HepG2 (cell line): Measurements from ENCODE around the gene PHF5A. TPM values are rescaled to one million over a fixed set of nuclear protein-coding genes. Genes with fewer than 3 reads are reported as not detected.
A peak's percentile ranks its signal among the peaks of the same experiment; 100 is the strongest.

Experiments
- CREB1 ChIP-seq, 2 experiments: fragments of 450-650 bp in 1 of 2; IDR thresholded peaks; 2 replicates each; pipeline ENCODE4 v1.6.1; 2016 to 2017; ENCODE audit warnings: control low read depth in 1 of 2, mild to moderate bottlenecking in 1 of 2, missing compliant biosample characterization in 1 of 2, missing genetic modification characterization in 1 of 2
- FOXC1 ChIP-seq: sonication (generic); formaldehyde crosslinking; IDR thresholded peaks from 2 replicates; pipeline ENCODE4 v1.8.0; 2022; ENCODE audit warnings: mild to moderate bottlenecking, missing genetic modification reagents, borderline replicate concordance
- GATAD2A ChIP-seq: IDR thresholded peaks from 2 replicates; pipeline ENCODE4 v1.6.1; 2016
- GTF2F1 ChIP-seq: fragments of 150-350 bp; IDR thresholded peaks from 2 replicates; pipeline ENCODE4 v1.6.1; 2014; ENCODE audit warnings: low read length
- HOXA3 ChIP-seq: sonication (generic); formaldehyde crosslinking; IDR thresholded peaks from 2 replicates; pipeline ENCODE4 v1.5.0; 2020; ENCODE audit warnings: missing genetic modification reagents
- ISL2 ChIP-seq: sonication (generic); formaldehyde crosslinking; IDR thresholded peaks from 2 replicates; pipeline ENCODE4 v1.5.0; 2020; ENCODE audit warnings: missing genetic modification reagents
- KLF6 ChIP-seq: IDR thresholded peaks from 2 replicates; pipeline ENCODE4 v1.8.0; 2016; ENCODE audit warnings: missing biosample characterization, missing genetic modification reagents
- KMT2B ChIP-seq: IDR thresholded peaks from 2 replicates; pipeline ENCODE4 v1.6.1; 2016; ENCODE audit warnings: missing genetic modification reagents, missing compliant biosample characterization
- NCOA1 ChIP-seq: sonication (generic); formaldehyde crosslinking; IDR thresholded peaks from 2 replicates; pipeline ENCODE4 v1.9.0; 2021; ENCODE audit warnings: missing genetic modification reagents
- NR2F2 ChIP-seq: IDR thresholded peaks from 2 replicates; pipeline ENCODE4 v1.6.1; 2012; ENCODE audit warnings: low read depth, inconsistent platforms, borderline replicate concordance
- NRL ChIP-seq: sonication (generic); formaldehyde crosslinking; IDR thresholded peaks from 2 replicates; pipeline ENCODE4 v1.5.0; 2020; ENCODE audit warnings: missing genetic modification reagents, mild to moderate bottlenecking, moderate library complexity, borderline replicate concordance
- RFXANK ChIP-seq: IDR thresholded peaks from 2 replicates; pipeline ENCODE4 v1.6.1; 2016
- SALL1 ChIP-seq: sonication (generic); formaldehyde crosslinking; IDR thresholded peaks from 2 replicates; pipeline ENCODE4 v1.8.0; 2022; ENCODE audit warnings: mild to moderate bottlenecking, missing genetic modification reagents
- SRF ChIP-seq: IDR thresholded peaks from 2 replicates; pipeline ENCODE4 v1.6.1; 2011; ENCODE audit warnings: mild to moderate bottlenecking, low read depth, low read length, moderate library complexity
- TAF1 ChIP-seq: sonication (generic); formaldehyde crosslinking; IDR thresholded peaks from 2 replicates; pipeline ENCODE4 v1.4.0; 2020; ENCODE audit warnings: missing genetic modification reagents
- THAP11 ChIP-seq: IDR thresholded peaks from 2 replicates; pipeline ENCODE4 v1.6.1; 2016; ENCODE audit warnings: missing biosample characterization, missing genetic modification reagents
- ZNF326 ChIP-seq: sonication (generic); formaldehyde crosslinking; IDR thresholded peaks from 2 replicates; pipeline ENCODE4 v1.4.0; 2020; ENCODE audit warnings: missing genetic modification reagents, borderline replicate concordance
- ZNF569 ChIP-seq: sonication (generic); formaldehyde crosslinking; IDR thresholded peaks from 2 replicates; pipeline ENCODE4 v1.5.0; 2020; ENCODE audit warnings: mild to moderate bottlenecking, missing genetic modification reagents, moderate library complexity, borderline replicate concordance
- ZNF703 ChIP-seq: sonication (generic); formaldehyde crosslinking; IDR thresholded peaks from 2 replicates; pipeline ENCODE4 v1.5.1; 2020; ENCODE audit warnings: missing genetic modification reagents, mild to moderate bottlenecking, moderate library complexity, borderline replicate concordance
- ZNF788 ChIP-seq: sonication (generic); formaldehyde crosslinking; IDR thresholded peaks from 2 replicates; pipeline ENCODE4 v1.5.0; 2020; ENCODE audit warnings: mild to moderate bottlenecking, missing genetic modification reagents, borderline replicate concordance
- polyA plus RNA-seq, 8 experiments: library from polyadenylated mRNA; depleted of rRNA in 3 of 8; stranded (reverse) in 7 of 8; unstranded in 1 of 8; fragments of >200 nt; fragmentation: Illumina TruSeq in 4 of 8; extraction: Trizol in 4 of 8; gene quantifications; 2 replicates each; pipeline versions ENCODE4 v1.2.1 to v1.2.3, GENCODE V29; 2011 to 2016; ENCODE audit warnings: low read depth in 4 of 8, missing spikeins in 1 of 8, mixed read lengths in 1 of 8; ENCODE audit not compliant: insufficient read depth in 1 of 8
- total RNA-seq, 5 experiments: library from RNA; depleted of rRNA; stranded (reverse); fragments of >200 nt; fragmentation: Illumina TruSeq; extraction: Trizol; gene quantifications; 2 replicates each; pipeline ENCODE4 v1.2.3, GENCODE V29; 2016; ENCODE audit warnings: low read depth in 1 of 5
- TF ChIP-seq, protein P1 (sequence below): IDR thresholded peaks from 2 replicates; pipeline ENCODE4 v1.4.0; 2020; ENCODE audit warnings: mild to moderate bottlenecking, missing genetic modification reagents
- TF ChIP-seq, protein P2 (sequence below): sonication (generic); formaldehyde crosslinking; IDR thresholded peaks from 2 replicates; pipeline ENCODE4; 2020; ENCODE audit warnings: missing genetic modification reagents, mild to moderate bottlenecking, borderline replicate concordance
- TF ChIP-seq, protein P3 (sequence below): sonication (generic); formaldehyde crosslinking; IDR thresholded peaks from 2 replicates; pipeline ENCODE4 v1.4.0; 2020; ENCODE audit warnings: mild to moderate bottlenecking, low read depth, missing genetic modification reagents

The PHF5A gene
- total and polyA plus RNA-seq, 2 of the 13 experiments (the other 11 are each of a cell fraction or from before 2014, with no cell fraction given) = 56.6 to 105 TPM

DNA sequence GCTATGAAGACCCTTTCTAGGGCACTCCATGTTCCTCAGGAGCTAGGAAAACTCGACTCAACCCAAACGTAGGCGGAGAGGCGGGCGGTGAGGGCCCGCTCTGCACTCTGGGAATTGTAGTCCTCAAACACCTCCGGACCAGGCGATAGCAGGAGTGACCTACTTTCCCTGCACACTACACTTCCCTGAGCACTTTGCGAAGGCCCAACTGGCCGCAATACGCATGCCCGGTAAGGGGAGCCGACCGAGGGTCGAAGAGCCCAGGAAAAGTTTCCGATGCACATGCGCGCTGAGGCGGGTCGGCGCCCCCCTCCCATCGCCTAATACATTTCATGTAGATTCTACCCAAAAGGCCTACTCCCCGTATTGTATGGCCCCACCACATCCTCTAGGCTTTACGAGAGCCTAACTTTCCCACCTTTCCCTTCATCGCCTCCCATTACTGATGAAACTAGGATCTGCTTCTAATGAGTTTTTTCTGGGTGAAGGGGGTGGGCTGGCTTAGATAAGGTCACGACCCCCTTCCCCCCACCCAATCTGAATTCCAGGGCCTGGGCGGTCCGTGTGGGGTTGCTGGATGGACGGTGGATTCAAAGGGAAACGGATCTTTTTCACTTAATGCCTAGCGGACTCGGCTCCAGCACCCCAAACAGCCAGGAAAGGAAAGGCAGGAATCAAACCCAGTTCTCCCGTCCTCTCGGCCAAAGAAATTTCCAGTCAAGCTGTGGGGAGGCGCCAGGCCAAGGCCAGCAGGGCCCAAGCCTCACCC is 23.9 kb downstream of the PHF5A start (continued):
- peak; percentile 99 for TF ChIP-seq THAP11 (CRISPR knock-in tag)
- TF ChIP-seq, protein P1, sequence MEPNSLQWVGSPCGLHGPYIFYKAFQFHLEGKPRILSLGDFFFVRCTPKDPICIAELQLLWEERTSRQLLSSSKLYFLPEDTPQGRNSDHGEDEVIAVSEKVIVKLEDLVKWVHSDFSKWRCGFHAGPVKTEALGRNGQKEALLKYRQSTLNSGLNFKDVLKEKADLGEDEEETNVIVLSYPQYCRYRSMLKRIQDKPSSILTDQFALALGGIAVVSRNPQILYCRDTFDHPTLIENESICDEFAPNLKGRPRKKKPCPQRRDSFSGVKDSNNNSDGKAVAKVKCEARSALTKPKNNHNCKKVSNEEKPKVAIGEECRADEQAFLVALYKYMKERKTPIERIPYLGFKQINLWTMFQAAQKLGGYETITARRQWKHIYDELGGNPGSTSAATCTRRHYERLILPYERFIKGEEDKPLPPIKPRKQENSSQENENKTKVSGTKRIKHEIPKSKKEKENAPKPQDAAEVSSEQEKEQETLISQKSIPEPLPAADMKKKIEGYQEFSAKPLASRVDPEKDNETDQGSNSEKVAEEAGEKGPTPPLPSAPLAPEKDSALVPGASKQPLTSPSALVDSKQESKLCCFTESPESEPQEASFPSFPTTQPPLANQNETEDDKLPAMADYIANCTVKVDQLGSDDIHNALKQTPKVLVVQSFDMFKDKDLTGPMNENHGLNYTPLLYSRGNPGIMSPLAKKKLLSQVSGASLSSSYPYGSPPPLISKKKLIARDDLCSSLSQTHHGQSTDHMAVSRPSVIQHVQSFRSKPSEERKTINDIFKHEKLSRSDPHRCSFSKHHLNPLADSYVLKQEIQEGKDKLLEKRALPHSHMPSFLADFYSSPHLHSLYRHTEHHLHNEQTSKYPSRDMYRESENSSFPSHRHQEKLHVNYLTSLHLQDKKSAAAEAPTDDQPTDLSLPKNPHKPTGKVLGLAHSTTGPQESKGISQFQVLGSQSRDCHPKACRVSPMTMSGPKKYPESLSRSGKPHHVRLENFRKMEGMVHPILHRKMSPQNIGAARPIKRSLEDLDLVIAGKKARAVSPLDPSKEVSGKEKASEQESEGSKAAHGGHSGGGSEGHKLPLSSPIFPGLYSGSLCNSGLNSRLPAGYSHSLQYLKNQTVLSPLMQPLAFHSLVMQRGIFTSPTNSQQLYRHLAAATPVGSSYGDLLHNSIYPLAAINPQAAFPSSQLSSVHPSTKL (CRISPR knock-in tag) = peak; percentile 16
- TF ChIP-seq NR2F2 = 0 out of 2 replicates have a peak, but pooled peaks have one; percentile 16
- TF ChIP-seq NCOA1 = no peak
- no peak for TF ChIP-seq SRF
- no peak for TF ChIP-seq ZNF703 (CRISPR knock-in tag)
- 0 out of 2 replicates have a peak, but pooled peaks have one; percentile 14 for TF ChIP-seq GATAD2A
- no peak for TF ChIP-seq ISL2 (CRISPR knock-in tag)
- TF ChIP-seq SALL1 = peak; percentile 54
- TF ChIP-seq FOXC1 = peak; percentile 29; the same call in 1 of the 2 replicates
- TF ChIP-seq ZNF569 (CRISPR knock-in tag) = no peak
- TF ChIP-seq GTF2F1 = no peak
- TF ChIP-seq ZNF326 (CRISPR knock-in tag) = no peak
- no peak for TF ChIP-seq NRL (CRISPR knock-in tag)
- TF ChIP-seq KLF6 (CRISPR knock-in tag) = peak; percentile 24; the same call in 1 of the 2 replicates
- TF ChIP-seq KMT2B (CRISPR knock-in tag) = no peak
- TF ChIP-seq, protein P2, sequence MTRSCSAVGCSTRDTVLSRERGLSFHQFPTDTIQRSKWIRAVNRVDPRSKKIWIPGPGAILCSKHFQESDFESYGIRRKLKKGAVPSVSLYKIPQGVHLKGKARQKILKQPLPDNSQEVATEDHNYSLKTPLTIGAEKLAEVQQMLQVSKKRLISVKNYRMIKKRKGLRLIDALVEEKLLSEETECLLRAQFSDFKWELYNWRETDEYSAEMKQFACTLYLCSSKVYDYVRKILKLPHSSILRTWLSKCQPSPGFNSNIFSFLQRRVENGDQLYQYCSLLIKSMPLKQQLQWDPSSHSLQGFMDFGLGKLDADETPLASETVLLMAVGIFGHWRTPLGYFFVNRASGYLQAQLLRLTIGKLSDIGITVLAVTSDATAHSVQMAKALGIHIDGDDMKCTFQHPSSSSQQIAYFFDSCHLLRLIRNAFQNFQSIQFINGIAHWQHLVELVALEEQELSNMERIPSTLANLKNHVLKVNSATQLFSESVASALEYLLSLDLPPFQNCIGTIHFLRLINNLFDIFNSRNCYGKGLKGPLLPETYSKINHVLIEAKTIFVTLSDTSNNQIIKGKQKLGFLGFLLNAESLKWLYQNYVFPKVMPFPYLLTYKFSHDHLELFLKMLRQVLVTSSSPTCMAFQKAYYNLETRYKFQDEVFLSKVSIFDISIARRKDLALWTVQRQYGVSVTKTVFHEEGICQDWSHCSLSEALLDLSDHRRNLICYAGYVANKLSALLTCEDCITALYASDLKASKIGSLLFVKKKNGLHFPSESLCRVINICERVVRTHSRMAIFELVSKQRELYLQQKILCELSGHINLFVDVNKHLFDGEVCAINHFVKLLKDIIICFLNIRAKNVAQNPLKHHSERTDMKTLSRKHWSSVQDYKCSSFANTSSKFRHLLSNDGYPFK (CRISPR knock-in tag) = 0 out of 2 replicates have a peak, but pooled peaks have one; percentile 27
- peak; percentile 25; the same call in 1 of the 2 replicates for TF ChIP-seq RFXANK (CRISPR knock-in tag)
- TF ChIP-seq HOXA3 (CRISPR knock-in tag) = no peak
- no peak for TF ChIP-seq CREB1 (IDR thresholded peaks at IDR 0.05)
- peak; percentile 83 for TF ChIP-seq CREB1 (CRISPR knock-in tag; IDR thresholded peaks at IDR 0.05)
- peak; percentile 51 for TF ChIP-seq TAF1 (CRISPR knock-in tag)
- TF ChIP-seq ZNF788 (CRISPR knock-in tag) = no peak; the same call in 1 of the 2 replicates
- TF ChIP-seq, protein P3, sequence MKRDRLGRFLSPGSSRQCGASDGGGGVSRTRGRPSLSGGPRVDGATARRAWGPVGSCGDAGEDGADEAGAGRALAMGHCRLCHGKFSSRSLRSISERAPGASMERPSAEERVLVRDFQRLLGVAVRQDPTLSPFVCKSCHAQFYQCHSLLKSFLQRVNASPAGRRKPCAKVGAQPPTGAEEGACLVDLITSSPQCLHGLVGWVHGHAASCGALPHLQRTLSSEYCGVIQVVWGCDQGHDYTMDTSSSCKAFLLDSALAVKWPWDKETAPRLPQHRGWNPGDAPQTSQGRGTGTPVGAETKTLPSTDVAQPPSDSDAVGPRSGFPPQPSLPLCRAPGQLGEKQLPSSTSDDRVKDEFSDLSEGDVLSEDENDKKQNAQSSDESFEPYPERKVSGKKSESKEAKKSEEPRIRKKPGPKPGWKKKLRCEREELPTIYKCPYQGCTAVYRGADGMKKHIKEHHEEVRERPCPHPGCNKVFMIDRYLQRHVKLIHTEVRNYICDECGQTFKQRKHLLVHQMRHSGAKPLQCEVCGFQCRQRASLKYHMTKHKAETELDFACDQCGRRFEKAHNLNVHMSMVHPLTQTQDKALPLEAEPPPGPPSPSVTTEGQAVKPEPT (CRISPR knock-in tag) = no peak
